H9 (cell line): ENCODE results near the gene HVCN1. TPM values are rescaled to one million over a fixed set of nuclear protein-coding genes. Genes with fewer than 3 reads are reported as not detected.

Source experiments
- DNase-seq: peaks from one replicate; pipeline ENCODE4 v3.0.0-alpha.2; 2017
- H2AFZ ChIP-seq: one replicate; pipeline ENCODE4 v1.6.1; 2013; ENCODE audit warnings: mild to moderate bottlenecking, low read length, control low read depth, moderate library complexity
- H2AK5ac ChIP-seq: 2 replicates; pipeline ENCODE4 v1.6.1; 2013; ENCODE audit warnings: low read length, control low read depth, mixed read lengths; ENCODE audit not compliant: insufficient read length
- H2BK120ac ChIP-seq: one replicate; pipeline ENCODE4 v1.6.1; 2013; ENCODE audit warnings: low read depth, mild to moderate bottlenecking, low read length, control low read depth, inconsistent platforms; ENCODE audit not compliant: poor library complexity, severe bottlenecking
- H2BK12ac ChIP-seq: 2 replicates; pipeline ENCODE4 v1.6.1; 2013; ENCODE audit warnings: low read length, control low read depth, mixed read lengths, low read depth; ENCODE audit not compliant: insufficient read length
- H2BK15ac ChIP-seq: 2 replicates; pipeline ENCODE4 v1.6.1; 2013; ENCODE audit warnings: low read depth, low read length, control low read depth
- H2BK20ac ChIP-seq: one replicate; pipeline ENCODE4 v1.6.1; 2013; ENCODE audit warnings: low read depth, mild to moderate bottlenecking, low read length, control low read depth, inconsistent platforms; ENCODE audit not compliant: poor library complexity, severe bottlenecking
- H2BK5ac ChIP-seq: 2 replicates; pipeline ENCODE4 v1.6.1; 2013; ENCODE audit warnings: low read length, control low read depth, mixed read lengths; ENCODE audit not compliant: insufficient read length
- H3K14ac ChIP-seq: 2 replicates; pipeline ENCODE4 v1.6.1; 2013; ENCODE audit warnings: low read length, control low read depth; ENCODE audit not compliant: insufficient read depth
- H3K18ac ChIP-seq: 2 replicates; pipeline ENCODE4 v1.6.1; 2013; ENCODE audit warnings: low read depth, mild to moderate bottlenecking, mixed read lengths, low read length, control low read depth; ENCODE audit not compliant: insufficient read length
- H3K23ac ChIP-seq: 2 replicates; pipeline ENCODE4 v1.6.1; 2013; ENCODE audit warnings: low read length, control low read depth, mixed read lengths, low read depth; ENCODE audit not compliant: insufficient read length
- H3K23me2 ChIP-seq: 2 replicates; pipeline ENCODE4 v1.6.1; 2013; ENCODE audit warnings: low read depth, mild to moderate bottlenecking, mixed read lengths, low read length, control low read depth; ENCODE audit not compliant: insufficient read length, poor library complexity, severe bottlenecking
- H3K27ac ChIP-seq: 2 replicates; pipeline ENCODE4 v1.5.1; 2013; ENCODE audit warnings: low read length, control low read depth, mixed read lengths, low read depth; ENCODE audit not compliant: insufficient read length
- H3K27me3 ChIP-seq: 2 replicates; pipeline ENCODE4 v1.6.1; 2013; ENCODE audit warnings: low read length, control low read depth, inconsistent platforms; ENCODE audit not compliant: insufficient read depth
- H3K4ac ChIP-seq: 2 replicates; pipeline ENCODE4 v1.6.1; 2013; ENCODE audit warnings: low read depth, mild to moderate bottlenecking, control low read depth, inconsistent platforms, low read length, moderate library complexity
- H3K4me1 ChIP-seq: 2 replicates; pipeline ENCODE4 v1.6.1; 2013; ENCODE audit warnings: low read length, control low read depth, inconsistent platforms; ENCODE audit not compliant: insufficient read depth
- H3K4me2 ChIP-seq: 2 replicates; pipeline ENCODE4 v1.6.1; 2013; ENCODE audit warnings: low read length, control low read depth, mixed read lengths; ENCODE audit not compliant: insufficient read length, insufficient read depth
- H3K56ac ChIP-seq: 2 replicates; pipeline ENCODE4 v1.6.1; 2013; ENCODE audit warnings: low read depth, mild to moderate bottlenecking, mixed read lengths, low read length, control low read depth; ENCODE audit not compliant: insufficient read length
- H3K79me1 ChIP-seq: 2 replicates; pipeline ENCODE4 v1.6.1; 2013; ENCODE audit warnings: low read depth, mild to moderate bottlenecking, moderate library complexity, low read length, control low read depth, inconsistent platforms; ENCODE audit not compliant: insufficient read depth, poor library complexity, severe bottlenecking
- H3K79me2 ChIP-seq: 2 replicates; pipeline ENCODE4 v1.6.1; 2013; ENCODE audit warnings: low read length, control low read depth, inconsistent platforms; ENCODE audit not compliant: insufficient read depth
- H3K9ac ChIP-seq: 2 replicates; pipeline ENCODE4 v1.6.1; 2013; ENCODE audit warnings: low read length, control low read depth, mixed read lengths; ENCODE audit not compliant: insufficient read length; ENCODE audit errors: extremely low read depth
- H3K9me3 ChIP-seq: one replicate; pipeline ENCODE4 v1.6.1; 2013; ENCODE audit warnings: low read depth, low read length, inconsistent platforms; ENCODE audit not compliant: control insufficient read depth
- H3T11ph ChIP-seq: one replicate; pipeline ENCODE4 v1.6.1; 2013; ENCODE audit warnings: mild to moderate bottlenecking, low read length, control low read depth, inconsistent platforms
- H4K20me1 ChIP-seq: one replicate; pipeline ENCODE4 v1.6.1; 2013; ENCODE audit not compliant: control insufficient read depth, insufficient read length, insufficient read depth
- H4K5ac ChIP-seq: 2 replicates; pipeline ENCODE4 v1.6.1; 2013; ENCODE audit warnings: low read depth, mild to moderate bottlenecking, mixed read lengths, low read length, control low read depth; ENCODE audit not compliant: insufficient read length
- H4K8ac ChIP-seq: replicated peaks from 2 replicates; pipeline ENCODE4 v1.6.1; 2013; ENCODE audit warnings: low read length, control low read depth, mixed read lengths, low read depth; ENCODE audit not compliant: insufficient read length
- H4K91ac ChIP-seq: 2 replicates; pipeline ENCODE4 v1.6.1; 2013; ENCODE audit warnings: low read depth, mild to moderate bottlenecking, moderate library complexity, mixed read lengths, low read length, control low read depth; ENCODE audit not compliant: insufficient read length
- H3K27ac Mint-ChIP-seq, 3 experiments: 2 replicates in 2 of 3; 3 replicates in 1 of 3; pipeline ENCODE4 v1.8.0; 2020 to 2021; ENCODE audit warnings: mixed read lengths in 3 of 3, mild to moderate bottlenecking in 1 of 3, moderate library complexity in 1 of 3
- H3K27me3 Mint-ChIP-seq: 2 replicates; pipeline ENCODE4 v1.8.0; 2021; ENCODE audit warnings: low read depth, mild to moderate bottlenecking, moderate library complexity, mixed read lengths
- H3K36me3 Mint-ChIP-seq, 3 experiments: 2 replicates in 2 of 3; 3 replicates in 1 of 3; pipeline ENCODE4 v1.8.0; 2020 to 2021; ENCODE audit warnings: low read depth in 3 of 3, mixed read lengths in 3 of 3; ENCODE audit not compliant: insufficient read depth in 1 of 3
- H3K4me1 Mint-ChIP-seq, 2 experiments: 2 replicates each; pipeline ENCODE4 v1.8.0; 2020; ENCODE audit warnings: mixed read lengths in 2 of 2
- H3K4me3 Mint-ChIP-seq, 2 experiments: 2 replicates in 1 of 2; 3 replicates in 1 of 2; pipeline ENCODE4 v1.8.0; 2020 to 2021; ENCODE audit warnings: mild to moderate bottlenecking in 2 of 2, mixed read lengths in 2 of 2, moderate library complexity in 1 of 2
- H3K9me3 Mint-ChIP-seq, 2 experiments: 2 replicates in 1 of 2; 3 replicates in 1 of 2; pipeline ENCODE4 v1.8.0; 2020; ENCODE audit warnings: mild to moderate bottlenecking in 2 of 2, mixed read lengths in 2 of 2, moderate library complexity in 1 of 2
- CTCF ChIP-seq: fragments of 200-600 bp; sonication (generic); conservative IDR thresholded peaks from 3 replicates; pipeline ENCODE4 v1.8.0; 2021; ENCODE audit warnings: antibody characterized with exemption, mild to moderate bottlenecking
- WGBS: extraction: QIAGEN DNeasy Blood & Tissue Kit; methylation state at CpG from one replicate; pipeline ENCODE4 v1.1.7; 2013; ENCODE audit warnings: missing lambda C conversion rate, low lambda C conversion rate, mixed read lengths; ENCODE audit not compliant: insufficient read length; ENCODE audit errors: extremely low coverage; 5-methylcytosine and 5-hydroxymethylcytosine counted together
- total RNA-seq: library from RNA; stranded (reverse); gene quantifications from 2 replicates; pipeline ENCODE4 v1.2.1, GENCODE V29; 2021

The HVCN1 gene
- total RNA-seq, 1 experiment from 2014 or later, result 5.2 TPM

DNA sequence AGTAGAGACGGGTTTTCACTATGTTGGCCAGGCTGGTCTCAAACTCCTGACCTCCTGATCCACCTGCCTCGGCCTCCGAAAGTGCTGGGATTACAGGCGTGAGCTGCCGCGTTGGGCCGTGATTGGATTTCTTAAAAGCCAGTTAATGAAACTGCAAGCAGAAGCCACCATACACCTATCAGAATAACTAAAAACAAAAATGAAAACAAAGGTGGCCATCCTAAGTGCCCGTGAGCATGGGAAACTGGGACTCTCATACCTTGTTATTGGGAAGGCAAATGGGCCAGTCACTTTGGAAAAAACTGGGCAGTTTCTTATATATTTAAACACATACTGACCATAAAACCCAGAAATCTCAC lies 82.7 kb downstream of the HVCN1 start:
- H3K27me3 ChIP-seq, result no peaks in the 10 kb centered on the region
- no peak overlapping the region for H3K18ac ChIP-seq
- Mint-ChIP-seq H3K27ac (no peak overlapping the region), H3K9me3 (no peaks in the 10 kb centered on the region), H3K4me3 (no peak overlapping the region), H3K4me1 (no peaks in the 10 kb centered on the region), H3K36me3 (no peaks in the 10 kb centered on the region), H3K27me3 (no peaks in the 10 kb centered on the region; the same call in 1 of the 2 replicates)
- H2BK5ac ChIP-seq, result no peak overlapping the region
- H3T11ph ChIP-seq, result no peak overlapping the region
- no peak overlapping the region for H3K9ac ChIP-seq
- H2AFZ ChIP-seq, result no peak overlapping the region
- no peaks in the 10 kb centered on the region for H3K23me2 ChIP-seq
- no peak overlapping the region for H3K27ac ChIP-seq
- no peaks in the 10 kb centered on the region for H3K9me3 ChIP-seq
- WGBS, result no CpG with 5 or more reads among the region's 8 CpGs
- H2AK5ac ChIP-seq, result no peak overlapping the region
- H4K5ac ChIP-seq, result no peak overlapping the region
- H2BK15ac ChIP-seq, result no peak overlapping the region
- H2BK120ac ChIP-seq, result no peak overlapping the region
- no peaks in the 10 kb centered on the region for H3K4me1 ChIP-seq
- H4K20me1 ChIP-seq, result no peaks in the 10 kb centered on the region
- no peak overlapping the region for H3K4ac ChIP-seq
- no peak overlapping the region for H3K4me2 ChIP-seq
- H2BK12ac ChIP-seq, result no peak overlapping the region
- no peak for DNase-seq
- no peak overlapping the region for H2BK20ac ChIP-seq
- no peaks in the 10 kb centered on the region for H3K79me2 ChIP-seq
- TF ChIP-seq CTCF, result no peak
- H4K8ac ChIP-seq, result no peak overlapping the region
- H3K56ac ChIP-seq, result no peak overlapping the region
- H3K14ac ChIP-seq, result no peak overlapping the region
- no peaks in the 10 kb centered on the region for H3K79me1 ChIP-seq
- no peak overlapping the region for H4K91ac ChIP-seq
- H3K23ac ChIP-seq, result no peak overlapping the region
